Astrocyte (in vitro differentiated cells and primary cell): ENCODE measurements around the gene MAFF. TPM values are rescaled to one million over a fixed set of nuclear protein-coding genes. Genes with fewer than 3 reads are reported as not detected.
"Not testable (repeated sequence)": the region's sequence is repeated elsewhere in the genome, so short reads cannot be mapped to it uniquely, and the experiment has no call there.

Source experiments
- DNase-seq: peaks from one replicate; pipeline ENCODE4 v3.0.0-alpha.2; 2010; ENCODE audit warnings: low read depth
- FAIRE-seq: peaks from 2 replicates; lab custom pipeline; 2011; peaks lifted over from hg19 to GRCh38; lab: Jason Lieb, UNC
- H2AFZ ChIP-seq: 2 replicates; pipeline ENCODE4 v1.6.0; 2012; ENCODE audit warnings: low read depth, low read length, inconsistent platforms
- H3K27ac ChIP-seq: 2 replicates; pipeline ENCODE4 v1.5.1; 2011; ENCODE audit warnings: low read depth, low read length, inconsistent platforms
- H3K27me3 ChIP-seq: 2 replicates; pipeline ENCODE4 v1.6.0; 2011; ENCODE audit warnings: low read length, inconsistent platforms; ENCODE audit not compliant: insufficient read depth
- H3K36me3 ChIP-seq: 2 replicates; pipeline ENCODE4 v1.5.1; 2011; ENCODE audit warnings: low read length, inconsistent platforms; ENCODE audit not compliant: insufficient read depth
- H3K4me1 ChIP-seq: 2 replicates; pipeline ENCODE4 v1.5.1; 2011; ENCODE audit warnings: low read length, inconsistent platforms; ENCODE audit not compliant: insufficient read depth
- H3K4me2 ChIP-seq: 2 replicates; pipeline ENCODE4 v1.6.0; 2012; ENCODE audit warnings: low read length, inconsistent platforms
- H3K4me3 ChIP-seq: 2 replicates; pipeline ENCODE4 v1.5.1; 2011; ENCODE audit warnings: low read depth, mild to moderate bottlenecking, low read length, inconsistent platforms; ENCODE audit not compliant: insufficient read depth
- H3K79me2 ChIP-seq: 2 replicates; pipeline ENCODE4 v1.6.0; 2012; ENCODE audit warnings: mild to moderate bottlenecking, low read length, inconsistent platforms; ENCODE audit not compliant: insufficient read depth
- H3K9ac ChIP-seq: 2 replicates; pipeline ENCODE4 v1.6.0; 2012; ENCODE audit warnings: mild to moderate bottlenecking, low read length, inconsistent platforms
- H3K9me3 ChIP-seq: 2 replicates; pipeline ENCODE4 v1.5.1; 2012; ENCODE audit warnings: low read depth, mild to moderate bottlenecking, low read length, inconsistent platforms; ENCODE audit not compliant: insufficient read depth
- H4K20me1 ChIP-seq: 2 replicates; pipeline ENCODE4 v1.6.0; 2012; ENCODE audit warnings: low read length, inconsistent platforms; ENCODE audit not compliant: insufficient read depth
- H3K27ac Mint-ChIP-seq: one replicate; pipeline ENCODE4 v1.8.0; 2021; ENCODE audit warnings: mild to moderate bottlenecking, mixed read lengths; ENCODE audit not compliant: unreplicated experiment
- H3K27me3 Mint-ChIP-seq: one replicate; pipeline ENCODE4 v1.8.0; 2021; ENCODE audit warnings: low read depth, mixed read lengths; ENCODE audit not compliant: unreplicated experiment
- H3K36me3 Mint-ChIP-seq: one replicate; pipeline ENCODE4 v1.8.0; 2021; ENCODE audit warnings: low read depth, mixed read lengths; ENCODE audit not compliant: unreplicated experiment
- H3K4me1 Mint-ChIP-seq: one replicate; pipeline ENCODE4 v1.8.0; 2021; ENCODE audit warnings: low read depth, mixed read lengths; ENCODE audit not compliant: unreplicated experiment
- H3K4me3 Mint-ChIP-seq: one replicate; pipeline ENCODE4 v1.8.0; 2021; ENCODE audit warnings: mild to moderate bottlenecking, moderate library complexity, mixed read lengths; ENCODE audit not compliant: unreplicated experiment
- H3K9me3 Mint-ChIP-seq: one replicate; pipeline ENCODE4 v1.8.0; 2021; ENCODE audit warnings: mild to moderate bottlenecking, mixed read lengths; ENCODE audit not compliant: unreplicated experiment
- EZH2 ChIP-seq: IDR thresholded peaks from 2 replicates; pipeline ENCODE4 v1.6.1; 2012; ENCODE audit warnings: mild to moderate bottlenecking, low read length, inconsistent platforms; ENCODE audit not compliant: insufficient read depth
- total RNA-seq: library from RNA; stranded (reverse); gene quantifications from 2 replicates; pipeline ENCODE4 v1.2.1, GENCODE V29; 2021
- TF ChIP-seq, protein P1 (sequence below): IDR thresholded peaks from 2 replicates; pipeline ENCODE4 v1.5.1; 2011; ENCODE audit warnings: low read depth, mild to moderate bottlenecking, inconsistent platforms, low read length, moderate library complexity; ENCODE audit not compliant: insufficient read depth

The MAFF gene
- total RNA-seq, 1 donor from 2014 or later: 18.2 TPM

- peaks cover 4% of the 10 kb centered on the region for H3K4me1 Mint-ChIP-seq
- no peaks in the 10 kb centered on the region for H3K27me3 Mint-ChIP-seq
- Histone ChIP-seq H3K79me2 (peaks cover 23% of the 10 kb centered on the region), H3K4me3 (no peak overlapping the region), H3K36me3 (peaks cover 26% of the 10 kb centered on the region), H3K9ac (no peak overlapping the region), H3K27ac (no peak overlapping the region), H3K9me3 (no peaks in the 10 kb centered on the region), H3K4me2 (no peak overlapping the region), H3K27me3 (no peaks in the 10 kb centered on the region), H2AFZ (no peak overlapping the region), H3K4me1 (peaks cover 15% of the 10 kb centered on the region), H4K20me1 (peaks cover 4% of the 10 kb centered on the region)
- no peak for TF ChIP-seq EZH2
- TF ChIP-seq, protein P1, sequence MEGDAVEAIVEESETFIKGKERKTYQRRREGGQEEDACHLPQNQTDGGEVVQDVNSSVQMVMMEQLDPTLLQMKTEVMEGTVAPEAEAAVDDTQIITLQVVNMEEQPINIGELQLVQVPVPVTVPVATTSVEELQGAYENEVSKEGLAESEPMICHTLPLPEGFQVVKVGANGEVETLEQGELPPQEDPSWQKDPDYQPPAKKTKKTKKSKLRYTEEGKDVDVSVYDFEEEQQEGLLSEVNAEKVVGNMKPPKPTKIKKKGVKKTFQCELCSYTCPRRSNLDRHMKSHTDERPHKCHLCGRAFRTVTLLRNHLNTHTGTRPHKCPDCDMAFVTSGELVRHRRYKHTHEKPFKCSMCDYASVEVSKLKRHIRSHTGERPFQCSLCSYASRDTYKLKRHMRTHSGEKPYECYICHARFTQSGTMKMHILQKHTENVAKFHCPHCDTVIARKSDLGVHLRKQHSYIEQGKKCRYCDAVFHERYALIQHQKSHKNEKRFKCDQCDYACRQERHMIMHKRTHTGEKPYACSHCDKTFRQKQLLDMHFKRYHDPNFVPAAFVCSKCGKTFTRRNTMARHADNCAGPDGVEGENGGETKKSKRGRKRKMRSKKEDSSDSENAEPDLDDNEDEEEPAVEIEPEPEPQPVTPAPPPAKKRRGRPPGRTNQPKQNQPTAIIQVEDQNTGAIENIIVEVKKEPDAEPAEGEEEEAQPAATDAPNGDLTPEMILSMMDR: no peak
- H3K27ac Mint-ChIP-seq: no peak overlapping the region
- H3K36me3 Mint-ChIP-seq: peaks cover 47% of the 10 kb centered on the region
- DNase-seq (no peak), FAIRE-seq (no peak)
- no peak overlapping the region for H3K4me3 Mint-ChIP-seq
- H3K9me3 Mint-ChIP-seq: no peaks in the 10 kb centered on the region
Measured at GRCh38 chr22:38230916-38231315, 29.1 kb downstream of the MAFF start.

- H3K27ac Mint-ChIP-seq: no peak overlapping the region
- peaks cover 4% of the 10 kb centered on the region for H4K20me1 ChIP-seq
Measured at GRCh38 chr22:38232196-38232595, 30.4 kb downstream of the MAFF start.

GRCh38 chr22:38233427-38233826 lies 31.6 kb downstream of the MAFF start:
- Mint-ChIP-seq H3K9me3 (no peaks in the 10 kb centered on the region), H3K27me3 (no peaks in the 10 kb centered on the region), H3K27ac (no peak overlapping the region), H3K4me1 (peaks cover 8% of the 10 kb centered on the region), H3K36me3 (peaks cover 52% of the 10 kb centered on the region), H3K4me3 (no peak overlapping the region)
- Histone ChIP-seq H3K4me3 (no peak overlapping the region), H4K20me1 (peaks cover 4% of the 10 kb centered on the region), H3K27ac (no peak overlapping the region), H2AFZ (no peak overlapping the region), H3K79me2 (peaks cover 41% of the 10 kb centered on the region), H3K9me3 (no peaks in the 10 kb centered on the region), H3K27me3 (no peaks in the 10 kb centered on the region), H3K9ac (no peak overlapping the region), H3K36me3 (peaks cover 30% of the 10 kb centered on the region), H3K4me2 (no peak overlapping the region), H3K4me1 (peaks cover 13% of the 10 kb centered on the region)
- no peak for DNase-seq
- TF ChIP-seq, protein P1: no peak
- TF ChIP-seq EZH2: no peak
- FAIRE-seq: no peak

More at GRCh38 chr22:38232196-38232595, 30.4 kb downstream of the MAFF start:
- Histone ChIP-seq H3K4me2 (no peak overlapping the region), H3K79me2 (peaks cover 35% of the 10 kb centered on the region), H3K36me3 (peaks cover 30% of the 10 kb centered on the region), H2AFZ (no peak overlapping the region), H3K27me3 (no peaks in the 10 kb centered on the region), H3K4me1 (peaks cover 15% of the 10 kb centered on the region), H3K4me3 (no peak overlapping the region), H3K9ac (no peak overlapping the region), H3K9me3 (no peaks in the 10 kb centered on the region), H3K27ac (no peak overlapping the region)
- H3K9me3 Mint-ChIP-seq: no peaks in the 10 kb centered on the region
- H3K36me3 Mint-ChIP-seq: peaks cover 54% of the 10 kb centered on the region
- no peak for TF ChIP-seq EZH2
- TF ChIP-seq, protein P1: no peak
- FAIRE-seq (no peak), DNase-seq (no peak)
- peaks cover 4% of the 10 kb centered on the region for H3K4me1 Mint-ChIP-seq
- H3K4me3 Mint-ChIP-seq: no peak overlapping the region
- no peaks in the 10 kb centered on the region for H3K27me3 Mint-ChIP-seq

GRCh38 chr22:38233856-38234255 lies 32.1 kb downstream of the MAFF start:
- H3K9ac ChIP-seq, H2AFZ ChIP-seq, H3K9me3 ChIP-seq, H3K27ac ChIP-seq, H3K27me3 ChIP-seq, DNase-seq, H3K27me3 Mint-ChIP-seq, FAIRE-seq, H3K27ac Mint-ChIP-seq, H3K9me3 Mint-ChIP-seq, H3K4me1 Mint-ChIP-seq, H3K4me3 ChIP-seq, H3K4me3 Mint-ChIP-seq, H3K4me2 ChIP-seq, H4K20me1 ChIP-seq: not testable (repeated sequence)
- peaks cover 48% of the 10 kb centered on the region for H3K36me3 Mint-ChIP-seq
- H3K36me3 ChIP-seq: peaks cover 30% of the 10 kb centered on the region
- peaks cover 44% of the 10 kb centered on the region for H3K79me2 ChIP-seq
- H3K4me1 ChIP-seq: peaks cover 13% of the 10 kb centered on the region
